ENCODE data around the gene SDF4.
A peak's percentile ranks its signal among the peaks of the same experiment; 100 is the strongest.

The SDF4 gene

DNA sequence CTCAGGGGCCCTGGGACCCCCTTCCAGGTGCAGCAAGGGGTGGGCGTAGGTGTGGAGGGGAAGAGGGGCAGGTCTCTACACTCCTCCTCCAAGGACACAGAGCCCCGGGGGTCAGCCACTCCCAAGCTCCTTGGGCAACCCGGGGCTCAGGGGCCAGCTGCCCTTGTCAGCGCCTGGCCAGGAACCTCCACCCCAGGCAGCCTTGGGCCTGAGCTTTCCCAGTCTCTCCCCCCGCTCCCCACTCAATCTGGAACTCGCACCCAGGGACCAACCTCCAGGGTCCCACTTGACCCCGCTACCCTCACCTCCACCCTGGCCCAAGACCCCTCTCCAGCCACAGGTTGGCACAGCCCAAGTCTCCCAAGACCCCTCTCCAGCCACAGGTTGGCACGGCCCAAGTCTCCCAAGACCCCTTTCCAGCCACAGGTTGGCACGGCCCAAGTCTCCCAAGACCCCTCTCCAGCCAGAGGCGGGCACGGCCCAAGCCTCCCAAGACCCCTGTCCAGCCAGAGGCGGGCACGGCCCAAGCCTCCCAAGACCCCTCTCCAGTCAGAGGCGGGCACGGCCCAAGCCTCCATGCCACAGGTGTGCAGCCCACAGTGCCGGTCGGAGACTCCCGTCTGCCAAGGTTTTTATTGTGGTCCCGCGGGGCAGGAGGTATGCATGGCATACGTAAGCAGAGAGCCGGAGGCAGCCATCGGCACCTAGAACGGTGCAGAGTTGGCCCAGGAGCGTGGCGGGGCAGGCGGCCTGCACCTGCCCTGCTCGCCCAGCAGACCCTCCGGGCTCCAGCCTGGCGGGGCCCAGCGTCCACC, 20.9 kb downstream of the SDF4 start:
- DNase-seq, result no peak

- DNase-seq, result peak; percentile 36 to 65 (median 48)
These were observed 22.9 kb downstream of the SDF4 start for GRCh38 chr1:1208713-1209433.

DNA sequence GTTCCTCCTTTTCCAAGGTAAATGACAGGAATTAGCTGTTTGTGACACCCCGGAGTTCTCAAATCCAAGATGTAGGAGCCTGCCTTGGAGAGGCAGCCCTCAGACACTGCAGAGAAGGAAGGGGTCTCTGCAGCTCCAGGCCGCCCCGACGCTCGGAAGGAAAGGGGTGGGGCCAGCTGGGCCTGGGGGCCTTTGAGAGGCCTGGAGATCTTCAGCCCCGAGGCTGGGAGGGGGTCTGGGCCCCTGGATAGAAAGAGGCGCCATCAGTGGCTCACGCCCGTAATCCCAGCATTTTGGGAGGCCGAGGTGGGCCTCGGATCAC, 24.3 kb downstream of the SDF4 start:
- no peak for DNase-seq

GRCh38 chr1:1206966-1207531, 24.8 kb downstream of the SDF4 start:
- no peak for DNase-seq

GRCh38 chr1:1206376-1206965, 25.3 kb downstream of the SDF4 start, which contains the start of gene TNFRSF18:
TNFRSF18 (minus strand) TSS chr1:1206592; CDS start chr1:1206571, 21 bp downstream.
- no peak for DNase-seq

DNA sequence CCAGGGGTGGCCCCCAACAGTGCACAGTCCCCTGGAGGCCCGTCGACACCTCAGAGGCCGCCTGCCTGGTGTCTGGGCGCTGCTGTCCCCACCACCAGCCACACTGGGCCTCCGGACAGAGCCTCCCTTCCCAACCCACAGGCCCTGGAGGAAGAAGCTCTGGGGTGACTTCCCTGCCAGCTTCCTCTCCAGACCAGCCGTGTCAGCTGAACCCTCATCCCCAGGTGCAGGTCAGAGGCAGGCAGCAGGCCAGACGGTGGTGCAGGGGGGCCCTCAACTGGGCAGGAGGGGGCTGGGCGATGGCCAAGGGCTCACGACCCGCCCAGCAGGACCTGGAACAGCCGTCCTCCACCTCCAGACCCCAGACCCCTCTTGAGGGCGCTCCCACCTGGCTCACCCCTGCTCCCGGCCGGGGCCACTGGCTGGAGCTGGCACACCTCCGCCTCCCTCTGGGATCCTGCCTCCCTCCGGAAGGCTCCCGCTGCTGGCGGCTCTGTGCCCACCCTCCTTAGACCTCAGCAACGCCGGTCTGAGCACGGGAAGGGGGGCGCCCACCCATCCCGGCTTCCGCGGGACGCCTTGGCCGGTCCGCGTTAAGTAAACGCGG, 25.9 kb downstream of the SDF4 start:
- DNase-seq, result peak; percentile 26 to 57 (median 42)

- DNase-seq, result no peak
These were observed 26.6 kb downstream of the SDF4 start for GRCh38 chr1:1204998-1205768.

DNA sequence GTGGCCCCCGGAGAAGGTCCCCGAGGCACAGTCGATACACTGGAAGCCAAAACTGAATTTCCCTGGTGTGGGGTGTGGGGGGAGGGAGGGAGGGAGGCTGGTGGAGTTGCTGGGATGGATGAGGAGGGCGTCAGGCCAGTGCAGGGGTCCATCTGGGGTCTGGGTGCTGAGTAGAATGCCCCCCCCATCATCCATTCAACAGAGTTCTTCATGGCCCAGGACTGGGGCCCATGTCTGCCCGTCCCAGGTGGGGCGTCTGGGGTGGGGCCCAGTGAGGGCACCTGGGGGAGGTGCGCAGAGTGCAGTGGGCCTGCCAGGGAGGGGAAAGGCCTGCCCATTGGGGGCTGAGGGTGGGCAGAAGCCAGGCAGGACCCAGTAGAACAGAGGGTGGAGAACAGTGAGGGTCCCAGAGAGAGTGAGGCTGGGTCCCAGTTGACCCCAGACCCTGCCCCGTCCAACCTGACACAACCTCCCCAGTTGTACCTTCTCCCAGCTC, 27.3 kb downstream of the SDF4 start:
- DNase-seq, result no peak

- DNase-seq, result no peak
These were observed 28.0 kb downstream of the SDF4 start for GRCh38 chr1:1203561-1204424.

- no peak for DNase-seq
These were observed 28.8 kb downstream of the SDF4 start for GRCh38 chr1:1202831-1203560.

- DNase-seq, result peak; percentile 97 to 99 (median 99)
These were observed 30.7 kb downstream of the SDF4 start for GRCh38 chr1:1200876-1201810.

DNA sequence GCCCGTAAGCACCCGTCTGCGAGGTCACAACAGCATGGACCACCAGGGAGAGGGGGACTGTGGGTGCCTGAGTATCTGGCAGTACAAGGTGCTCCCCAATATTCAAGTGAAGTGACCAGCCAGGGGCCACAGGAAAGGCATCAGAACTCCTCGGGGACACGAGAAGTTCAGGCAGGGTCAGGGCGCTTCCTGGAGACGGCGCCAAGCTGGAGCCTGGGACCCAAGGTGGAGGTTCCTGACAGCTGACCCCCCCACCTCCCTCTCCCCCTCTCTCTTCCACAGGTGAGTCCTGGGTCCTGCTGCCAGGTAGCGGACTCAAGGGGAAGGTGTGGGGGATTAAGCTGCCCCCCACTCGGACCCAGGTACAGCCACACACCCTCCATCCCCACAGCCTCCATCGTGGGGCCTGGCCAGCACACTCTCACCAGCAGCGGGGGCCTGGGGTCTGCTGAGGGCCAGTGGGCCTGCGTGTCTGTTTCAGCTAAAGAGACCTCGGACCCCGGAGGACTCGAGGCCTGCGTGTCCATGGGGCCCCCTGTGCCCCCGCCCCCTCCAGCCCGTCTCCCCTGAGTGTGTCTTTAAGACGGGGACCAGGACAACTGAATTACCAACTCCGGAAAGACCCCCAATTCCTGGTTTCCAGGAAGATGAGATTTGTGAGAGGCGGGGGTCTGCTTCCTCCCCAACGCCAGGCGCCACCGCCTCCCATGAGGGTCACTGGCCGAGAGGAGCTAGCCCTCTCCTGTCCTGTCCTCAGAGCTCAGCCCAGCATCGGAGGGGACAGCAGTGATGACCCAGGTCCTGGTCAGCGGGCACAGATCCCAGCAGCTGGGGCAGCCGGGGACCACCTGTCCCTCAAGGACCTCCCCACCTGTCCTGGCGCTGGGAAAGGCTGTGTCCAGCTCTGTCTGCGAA, 31.6 kb downstream of the SDF4 start:
- DNase-seq, result no peak

DNA sequence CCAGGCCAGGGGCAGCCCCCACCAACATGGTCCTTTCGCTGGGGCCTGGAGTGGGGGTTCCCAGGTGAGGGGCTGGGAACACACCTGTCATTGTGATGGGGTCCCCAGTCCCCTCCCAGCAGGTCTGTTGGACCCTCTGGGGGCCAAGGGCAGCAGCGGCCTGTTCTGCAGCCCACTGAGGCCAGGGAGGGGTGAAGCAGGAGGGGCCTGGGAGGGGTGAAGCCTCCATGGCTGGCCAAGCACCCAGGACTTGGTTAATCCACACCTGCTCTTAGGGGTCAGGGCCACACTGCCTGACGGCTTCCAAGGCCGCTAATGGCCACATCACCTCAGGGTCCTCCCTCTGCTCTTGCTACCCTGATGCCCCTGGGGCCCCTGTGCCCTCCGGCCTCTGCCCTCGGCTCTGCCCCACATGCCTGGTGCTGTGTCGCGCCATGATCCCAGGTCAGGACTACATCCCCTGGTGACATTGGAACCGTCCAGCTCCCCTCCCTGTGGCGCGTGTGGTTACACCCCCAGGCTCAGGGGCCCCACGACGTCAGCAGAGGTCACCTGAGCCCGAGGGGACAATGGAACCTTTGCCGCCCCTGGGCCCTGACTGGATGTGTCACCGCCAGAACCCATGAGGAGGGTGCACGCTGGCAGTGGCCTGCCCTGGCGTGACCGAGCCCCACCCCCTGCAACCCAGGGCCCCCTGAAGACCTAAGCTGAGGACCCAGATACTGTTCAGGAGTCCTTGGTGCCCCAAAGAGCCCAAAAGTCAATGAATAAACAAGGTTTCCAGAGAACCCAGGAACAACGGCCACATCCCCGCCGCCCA, 32.5 kb downstream of the SDF4 start:
- no peak for DNase-seq

DNA sequence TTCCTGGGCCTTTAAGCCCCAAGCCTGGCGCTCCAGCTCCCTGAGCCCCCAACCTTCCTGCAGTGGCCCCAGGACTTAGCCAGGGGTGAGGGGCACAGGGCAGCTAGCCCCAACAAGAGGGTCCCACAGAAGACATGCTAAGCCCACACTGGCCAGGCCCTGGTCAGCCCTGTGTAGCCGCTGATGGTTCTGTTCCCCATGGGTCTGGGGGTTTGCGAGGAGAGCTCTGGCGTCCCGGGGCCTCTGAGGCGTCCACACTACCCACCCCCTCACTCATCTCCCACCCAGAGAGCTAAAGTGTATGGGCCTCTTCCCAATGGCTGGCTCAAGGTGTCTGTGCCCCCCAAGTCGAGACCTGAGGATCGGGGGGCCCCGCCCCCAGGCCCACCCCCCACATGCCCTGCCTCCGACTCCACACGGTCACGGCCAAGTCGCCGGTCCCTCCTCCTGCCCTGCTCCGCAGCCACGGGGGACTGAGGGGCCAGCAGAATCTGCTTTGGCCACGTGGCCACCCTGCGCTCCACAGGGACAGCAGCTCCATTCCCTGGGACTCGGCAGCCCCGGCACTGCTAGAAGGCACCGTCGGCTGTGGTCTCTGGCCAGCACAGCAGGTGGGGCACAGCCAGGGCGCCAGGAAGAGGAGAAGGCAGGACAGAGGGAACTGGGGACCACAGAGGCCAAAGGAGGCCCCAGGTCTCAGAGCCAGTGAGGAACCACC, 33.2 kb downstream of the SDF4 start:
- no peak for DNase-seq

GRCh38 chr1:1197551-1198422, 34.0 kb downstream of the SDF4 start:
- DNase-seq, result no peak

DNA sequence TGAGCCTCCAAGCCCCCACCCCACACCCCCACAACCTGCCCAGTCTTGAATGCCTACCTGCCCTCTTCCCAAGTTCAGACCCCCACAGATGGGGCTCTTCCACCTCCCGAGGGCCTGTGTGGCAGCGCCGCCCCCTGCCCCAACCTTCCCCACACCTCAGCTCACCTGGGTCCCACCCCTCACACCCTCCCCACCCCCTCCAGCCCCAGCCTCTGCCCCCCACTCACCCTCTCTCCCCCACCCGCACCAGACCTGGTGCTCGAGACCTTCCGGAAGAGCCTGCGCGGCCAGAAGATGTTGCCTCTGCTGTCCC, 34.7 kb downstream of the SDF4 start:
- no peak for DNase-seq
